Upper lobe of right lung (tissue), 1 donor: ENCODE data around the gene CRKL. TPM values are rescaled to one million over a fixed set of nuclear protein-coding genes. Genes with fewer than 3 reads are reported as not detected.

ENCODE experiments used
- ATAC-seq: fragments of 200-7000 bp; cut with Tn5 transposase; one replicate; pipeline ENCODE4 v1.9.1; 2020; ENCODE audit warnings: mild to moderate bottlenecking, moderate library complexity
- DNase-seq: peaks from one replicate; pipeline ENCODE4 v3.0.0-alpha.2; 2020
- H3K27ac ChIP-seq: fragments of 200-600 bp; one replicate; pipeline ENCODE4 v1.8.0; 2022
- H3K27me3 ChIP-seq: fragments of 200-600 bp; one replicate; pipeline ENCODE4 v1.8.0; 2022; ENCODE audit warnings: mild to moderate bottlenecking
- H3K36me3 ChIP-seq: fragments of 200-600 bp; one replicate; pipeline ENCODE4 v1.8.0; 2022
- H3K4me1 ChIP-seq: fragments of 200-600 bp; one replicate; pipeline ENCODE4 v1.8.0; 2022
- H3K4me3 ChIP-seq: fragments of 200-600 bp; one replicate; pipeline ENCODE4 v1.8.0; 2022; ENCODE audit warnings: mild to moderate bottlenecking
- H3K9me3 ChIP-seq: fragments of 200-600 bp; one replicate; pipeline ENCODE4 v1.8.0; 2022
- intact Hi-C: fragments of 100-400 bp; cut with DNase I; formaldehyde crosslinking; loops from one replicate; pipeline ENCODE4 v1.11.0; 2022
- total RNA-seq: library from RNA; stranded (reverse); fragmentation: NEBNext Ultra II Directional; extraction: Animal tissue kit (Norgen Biotek cat#: 25700); gene quantifications from one replicate; pipeline ENCODE4 v1.2.1, GENCODE V29; 2021
- TF ChIP-seq, protein P1 (sequence below): fragments of 200-600 bp; IDR thresholded peaks from one replicate; pipeline ENCODE4 v1.8.0; 2022; ENCODE audit warnings: antibody characterized with exemption
- donor health status: DM: no; HTN: yes; CAD: no; lungs with severe emphysema.

Gene CRKL
- total RNA-seq, 1 donor from 2014 or later, result 60.8 TPM

DNA sequence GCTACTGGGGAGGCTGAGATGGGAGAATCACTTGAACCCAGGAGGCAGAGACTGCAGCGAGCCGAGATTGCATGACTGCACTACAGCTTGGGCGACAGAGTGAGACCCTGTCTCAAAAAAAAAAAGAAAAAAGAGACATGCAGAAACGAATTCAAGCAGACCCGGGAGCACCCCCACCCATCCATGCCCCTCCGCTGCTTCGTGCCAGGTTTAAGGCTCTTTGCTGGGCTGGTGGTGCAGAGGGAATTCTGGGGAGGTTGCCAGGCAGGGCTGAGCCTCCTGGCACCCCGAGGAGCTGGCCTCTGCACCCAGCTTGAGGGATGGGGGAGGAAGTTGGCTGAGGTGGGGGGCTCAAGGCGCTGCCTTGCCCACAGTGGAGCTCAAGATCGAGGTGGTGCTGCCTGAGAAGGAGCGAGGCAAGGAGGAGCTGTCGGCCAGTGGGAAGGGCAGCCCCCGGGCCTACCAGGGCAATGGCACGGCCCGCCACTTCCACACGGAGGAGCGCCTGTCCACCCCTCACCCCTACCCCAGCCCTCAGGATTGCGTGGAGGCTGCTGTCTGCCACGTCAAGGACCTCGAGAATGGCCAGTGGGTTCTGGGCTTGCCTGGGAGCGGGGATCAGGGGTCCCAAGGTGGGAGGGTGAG is 55.8 kb downstream of the CRKL start:
- no peak overlapping the region for H3K27ac ChIP-seq
- no peaks in the 10 kb centered on the region for H3K9me3 ChIP-seq
- no peaks in the 10 kb centered on the region for H3K4me1 ChIP-seq
- TF ChIP-seq, protein P1, sequence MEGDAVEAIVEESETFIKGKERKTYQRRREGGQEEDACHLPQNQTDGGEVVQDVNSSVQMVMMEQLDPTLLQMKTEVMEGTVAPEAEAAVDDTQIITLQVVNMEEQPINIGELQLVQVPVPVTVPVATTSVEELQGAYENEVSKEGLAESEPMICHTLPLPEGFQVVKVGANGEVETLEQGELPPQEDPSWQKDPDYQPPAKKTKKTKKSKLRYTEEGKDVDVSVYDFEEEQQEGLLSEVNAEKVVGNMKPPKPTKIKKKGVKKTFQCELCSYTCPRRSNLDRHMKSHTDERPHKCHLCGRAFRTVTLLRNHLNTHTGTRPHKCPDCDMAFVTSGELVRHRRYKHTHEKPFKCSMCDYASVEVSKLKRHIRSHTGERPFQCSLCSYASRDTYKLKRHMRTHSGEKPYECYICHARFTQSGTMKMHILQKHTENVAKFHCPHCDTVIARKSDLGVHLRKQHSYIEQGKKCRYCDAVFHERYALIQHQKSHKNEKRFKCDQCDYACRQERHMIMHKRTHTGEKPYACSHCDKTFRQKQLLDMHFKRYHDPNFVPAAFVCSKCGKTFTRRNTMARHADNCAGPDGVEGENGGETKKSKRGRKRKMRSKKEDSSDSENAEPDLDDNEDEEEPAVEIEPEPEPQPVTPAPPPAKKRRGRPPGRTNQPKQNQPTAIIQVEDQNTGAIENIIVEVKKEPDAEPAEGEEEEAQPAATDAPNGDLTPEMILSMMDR, result no peak
- H3K27me3 ChIP-seq, result no peaks in the 10 kb centered on the region
- no peak overlapping the region for H3K4me3 ChIP-seq
- intact Hi-C loops, result no loop called here
- no peak for ATAC-seq
- H3K36me3 ChIP-seq, result no peaks in the 10 kb centered on the region
- no peak for DNase-seq

DNA sequence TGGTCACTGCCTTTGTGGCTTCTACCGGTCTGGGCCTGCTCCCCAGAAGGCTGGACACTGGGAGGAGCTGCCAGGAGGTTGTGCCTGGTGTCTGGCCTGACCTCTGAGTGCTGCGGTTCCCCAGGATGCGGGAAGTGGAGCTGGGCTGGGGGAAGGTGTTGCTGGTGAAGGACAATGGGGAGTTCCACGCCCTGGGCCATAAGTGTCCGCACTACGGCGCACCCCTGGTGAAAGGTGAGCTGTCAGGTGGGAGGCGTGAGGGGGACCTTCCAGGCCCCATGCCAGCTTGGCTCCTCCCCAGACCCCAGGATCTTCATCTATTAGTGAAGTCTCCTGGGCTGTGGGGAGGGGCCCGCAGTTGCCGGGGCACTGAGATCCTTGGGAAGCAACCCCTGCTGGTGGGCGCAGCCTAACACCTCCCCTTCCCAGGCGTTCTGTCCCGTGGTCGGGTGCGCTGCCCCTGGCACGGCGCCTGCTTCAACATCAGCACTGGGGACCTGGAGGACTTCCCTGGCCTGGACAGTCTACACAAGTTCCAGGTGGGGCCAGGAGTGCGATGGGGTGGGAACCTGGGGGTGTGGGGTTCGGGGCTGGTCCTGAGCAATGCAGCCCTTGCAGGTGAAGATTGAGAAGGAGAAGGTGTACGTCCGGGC is 56.6 kb downstream of the CRKL start:
- intact Hi-C loops, result no loop called here
- Histone ChIP-seq H3K4me1 (no peaks in the 10 kb centered on the region), H3K36me3 (no peaks in the 10 kb centered on the region), H3K27ac (no peak overlapping the region), H3K27me3 (no peaks in the 10 kb centered on the region), H3K9me3 (no peaks in the 10 kb centered on the region), H3K4me3 (no peak overlapping the region)
- ATAC-seq, result no peak
- TF ChIP-seq, protein P1, result no peak
- no peak for DNase-seq

DNA sequence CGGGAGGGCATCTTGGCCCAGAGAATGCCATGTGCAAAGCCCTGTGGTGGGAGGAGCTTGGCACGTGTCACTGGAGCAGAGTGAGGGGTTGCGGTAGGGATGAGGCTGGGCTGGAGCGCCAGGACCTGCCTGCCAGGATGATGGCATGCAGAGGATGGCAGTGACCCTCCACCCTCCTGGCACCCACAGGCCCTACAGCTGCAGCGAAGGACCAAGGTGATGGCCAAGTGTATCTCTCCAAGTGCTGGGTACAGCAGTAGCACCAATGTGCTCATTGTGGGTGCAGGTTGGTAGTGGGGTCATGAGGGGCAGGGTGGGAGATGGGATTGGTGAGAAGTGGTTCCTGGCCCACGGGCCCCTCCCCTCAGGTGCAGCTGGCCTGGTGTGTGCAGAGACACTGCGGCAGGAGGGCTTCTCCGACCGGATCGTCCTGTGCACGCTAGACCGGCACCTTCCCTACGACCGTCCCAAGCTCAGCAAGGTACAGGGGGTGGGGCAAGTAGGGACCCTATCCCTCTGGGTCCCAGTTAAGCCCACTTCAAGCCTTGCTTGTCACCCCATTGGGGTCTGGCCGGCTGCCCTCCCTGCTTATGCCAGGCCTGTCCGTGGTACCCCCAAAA is 57.2 kb downstream of the CRKL start:
- DNase-seq (no peak), ATAC-seq (no peak)
- Histone ChIP-seq H3K27me3 (no peaks in the 10 kb centered on the region), H3K27ac (no peak overlapping the region), H3K4me3 (no peak overlapping the region), H3K4me1 (peaks cover under 1% of the 10 kb centered on the region), H3K9me3 (no peaks in the 10 kb centered on the region), H3K36me3 (no peaks in the 10 kb centered on the region)
- TF ChIP-seq, protein P1, result no peak
- intact Hi-C loops, result no loop called here

DNA sequence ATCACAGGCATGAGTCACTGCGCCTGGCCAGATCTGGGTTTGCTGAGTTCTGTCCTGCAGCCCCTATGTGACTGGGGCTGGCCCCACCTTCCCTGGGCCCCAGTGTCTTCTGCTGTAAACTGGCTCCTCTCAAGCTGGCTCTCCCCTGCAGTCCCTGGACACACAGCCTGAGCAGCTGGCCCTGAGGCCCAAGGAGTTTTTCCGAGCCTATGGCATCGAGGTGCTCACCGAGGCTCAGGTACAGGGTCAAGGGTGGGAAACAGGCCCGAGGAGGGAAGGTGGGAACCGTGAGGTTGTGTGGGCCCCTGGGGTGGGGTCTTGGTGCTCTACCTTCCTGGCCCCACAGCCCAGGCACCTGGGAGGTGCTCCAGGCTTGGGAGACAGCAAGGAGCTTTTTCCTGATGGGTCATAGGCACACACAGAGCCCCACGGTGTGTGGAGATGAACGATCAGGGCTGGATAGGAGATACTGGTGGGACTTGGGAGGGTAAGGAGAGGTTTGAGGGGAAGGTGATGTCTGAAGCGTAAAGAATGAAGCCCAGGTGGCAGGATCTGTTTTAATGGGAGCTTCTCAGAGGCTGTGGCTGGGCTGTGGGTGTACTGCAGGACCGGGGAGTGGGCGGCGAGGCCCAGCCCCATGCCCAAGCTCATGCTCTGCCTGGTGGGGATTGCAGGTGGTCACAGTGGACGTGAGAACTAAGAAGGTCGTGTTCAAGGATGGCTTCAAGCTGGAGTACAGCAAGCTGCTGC is 58.5 kb downstream of the CRKL start:
- H3K9me3 ChIP-seq, result no peaks in the 10 kb centered on the region
- no peak overlapping the region for H3K27ac ChIP-seq
- H3K36me3 ChIP-seq, result no peaks in the 10 kb centered on the region
- intact Hi-C loops, result no loop called here
- H3K4me3 ChIP-seq, result no peak overlapping the region
- TF ChIP-seq, protein P1, result no peak
- DNase-seq (no peak), ATAC-seq (no peak)
- H3K27me3 ChIP-seq, result no peaks in the 10 kb centered on the region
- H3K4me1 ChIP-seq, result peaks cover 8% of the 10 kb centered on the region

DNA sequence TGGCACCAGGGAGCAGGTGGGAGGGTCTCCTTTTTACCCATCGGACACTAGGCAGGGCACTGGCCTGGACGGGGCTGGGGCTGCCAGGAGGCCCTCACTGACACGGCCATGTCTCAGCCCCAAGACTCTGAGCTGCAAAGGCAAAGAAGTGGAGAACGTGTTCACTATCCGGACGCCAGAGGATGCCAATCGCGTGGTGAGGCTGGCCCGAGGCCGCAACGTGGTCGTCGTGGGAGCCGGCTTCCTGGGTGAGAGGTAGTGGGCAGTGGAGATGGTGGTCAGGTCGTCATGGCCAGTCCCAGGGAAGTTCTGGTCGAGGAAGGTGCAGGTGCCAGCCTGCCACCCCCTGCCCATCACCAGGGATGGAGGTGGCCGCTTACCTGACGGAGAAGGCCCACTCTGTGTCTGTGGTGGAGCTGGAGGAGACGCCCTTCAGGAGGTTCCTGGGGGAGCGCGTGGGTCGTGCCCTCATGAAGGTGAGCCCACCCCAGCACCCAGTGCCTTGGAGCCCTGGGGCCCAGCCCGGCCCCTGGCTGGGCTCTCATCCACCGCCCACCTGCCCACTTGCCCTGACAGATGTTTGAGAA is 59.2 kb downstream of the CRKL start:
- no peak for ATAC-seq
- TF ChIP-seq, protein P1, result no peak
- intact Hi-C loops, result no loop called here
- H3K27me3 ChIP-seq, result no peaks in the 10 kb centered on the region
- H3K27ac ChIP-seq, result no peak overlapping the region
- H3K36me3 ChIP-seq, result no peaks in the 10 kb centered on the region
- peaks cover 13% of the 10 kb centered on the region for H3K4me1 ChIP-seq
- no peaks in the 10 kb centered on the region for H3K9me3 ChIP-seq
- no peak overlapping the region for H3K4me3 ChIP-seq
- DNase-seq, result no peak
